ENCODE measurements around the gene GPATCH2L. TPM values are rescaled to one million over a fixed set of nuclear protein-coding genes. Genes with fewer than 3 reads are reported as not detected.

GPATCH2L gene
- total RNA-seq, 4 donors from 2014 or later: 47.1 to 67.1 (median 58.4) TPM

GRCh38 chr14:76219873-76220272 lies 68.2 kb downstream of the GPATCH2L start:
- TF ChIP-seq, protein P1, sequence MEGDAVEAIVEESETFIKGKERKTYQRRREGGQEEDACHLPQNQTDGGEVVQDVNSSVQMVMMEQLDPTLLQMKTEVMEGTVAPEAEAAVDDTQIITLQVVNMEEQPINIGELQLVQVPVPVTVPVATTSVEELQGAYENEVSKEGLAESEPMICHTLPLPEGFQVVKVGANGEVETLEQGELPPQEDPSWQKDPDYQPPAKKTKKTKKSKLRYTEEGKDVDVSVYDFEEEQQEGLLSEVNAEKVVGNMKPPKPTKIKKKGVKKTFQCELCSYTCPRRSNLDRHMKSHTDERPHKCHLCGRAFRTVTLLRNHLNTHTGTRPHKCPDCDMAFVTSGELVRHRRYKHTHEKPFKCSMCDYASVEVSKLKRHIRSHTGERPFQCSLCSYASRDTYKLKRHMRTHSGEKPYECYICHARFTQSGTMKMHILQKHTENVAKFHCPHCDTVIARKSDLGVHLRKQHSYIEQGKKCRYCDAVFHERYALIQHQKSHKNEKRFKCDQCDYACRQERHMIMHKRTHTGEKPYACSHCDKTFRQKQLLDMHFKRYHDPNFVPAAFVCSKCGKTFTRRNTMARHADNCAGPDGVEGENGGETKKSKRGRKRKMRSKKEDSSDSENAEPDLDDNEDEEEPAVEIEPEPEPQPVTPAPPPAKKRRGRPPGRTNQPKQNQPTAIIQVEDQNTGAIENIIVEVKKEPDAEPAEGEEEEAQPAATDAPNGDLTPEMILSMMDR (IDR thresholded peaks at IDR 0.05; ENCODE audit: low read depth): no peak

GRCh38 chr14:76227450-76228050 lies 75.8 kb downstream of the GPATCH2L start:
- TF ChIP-seq, protein P1 (IDR thresholded peaks at IDR 0.05; ENCODE audit: low read depth): no peak

DNA sequence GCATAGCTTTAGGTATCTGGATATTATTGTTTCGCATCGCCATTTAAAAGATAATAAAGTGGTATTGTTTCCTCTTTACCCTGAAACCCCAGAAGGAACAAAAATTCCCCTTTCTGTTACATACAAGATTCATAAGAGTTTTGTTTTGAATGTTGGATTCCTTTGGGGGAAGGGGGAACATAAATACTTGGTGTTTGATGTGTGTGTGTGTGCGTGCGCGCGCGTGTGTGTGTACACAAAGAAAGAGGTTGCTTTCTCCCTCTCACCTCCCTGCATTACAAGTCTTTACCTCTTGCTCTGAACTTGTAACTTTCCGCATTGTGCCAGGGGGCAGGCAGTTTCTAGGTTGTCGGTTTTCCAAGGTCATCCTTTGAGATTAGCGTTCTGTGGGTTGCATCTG lies 76.4 kb downstream of the GPATCH2L start:
- TF ChIP-seq, protein P1 (IDR thresholded peaks at IDR 0.05; ENCODE audit: low read depth): no peak

DNA sequence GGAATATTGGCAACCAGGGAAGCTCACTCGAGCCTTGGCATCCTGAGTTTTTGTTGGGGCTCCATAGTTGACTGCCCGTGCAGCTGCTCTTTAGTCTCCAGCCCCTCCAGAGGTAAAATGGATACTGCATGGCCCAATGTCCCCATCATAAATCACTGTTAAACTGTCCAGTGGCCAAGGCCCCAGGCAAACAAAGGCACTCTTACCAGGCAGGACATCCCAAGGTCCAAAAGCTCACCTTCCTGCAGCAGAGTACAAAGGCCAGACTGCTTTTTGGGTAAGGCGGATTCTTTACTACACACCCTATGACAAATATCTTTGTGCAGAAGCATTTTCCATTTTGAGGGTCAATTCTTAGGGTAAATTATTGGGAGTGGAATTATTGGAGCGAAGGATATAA lies 81.1 kb downstream of the GPATCH2L start:
- TF ChIP-seq, protein P1 (IDR thresholded peaks at IDR 0.05; ENCODE audit: low read depth): no peak

GRCh38 chr14:76235628-76236027 lies 83.9 kb downstream of the GPATCH2L start:
- TF ChIP-seq, protein P1 (IDR thresholded peaks at IDR 0.05; ENCODE audit: low read depth): no peak

DNA sequence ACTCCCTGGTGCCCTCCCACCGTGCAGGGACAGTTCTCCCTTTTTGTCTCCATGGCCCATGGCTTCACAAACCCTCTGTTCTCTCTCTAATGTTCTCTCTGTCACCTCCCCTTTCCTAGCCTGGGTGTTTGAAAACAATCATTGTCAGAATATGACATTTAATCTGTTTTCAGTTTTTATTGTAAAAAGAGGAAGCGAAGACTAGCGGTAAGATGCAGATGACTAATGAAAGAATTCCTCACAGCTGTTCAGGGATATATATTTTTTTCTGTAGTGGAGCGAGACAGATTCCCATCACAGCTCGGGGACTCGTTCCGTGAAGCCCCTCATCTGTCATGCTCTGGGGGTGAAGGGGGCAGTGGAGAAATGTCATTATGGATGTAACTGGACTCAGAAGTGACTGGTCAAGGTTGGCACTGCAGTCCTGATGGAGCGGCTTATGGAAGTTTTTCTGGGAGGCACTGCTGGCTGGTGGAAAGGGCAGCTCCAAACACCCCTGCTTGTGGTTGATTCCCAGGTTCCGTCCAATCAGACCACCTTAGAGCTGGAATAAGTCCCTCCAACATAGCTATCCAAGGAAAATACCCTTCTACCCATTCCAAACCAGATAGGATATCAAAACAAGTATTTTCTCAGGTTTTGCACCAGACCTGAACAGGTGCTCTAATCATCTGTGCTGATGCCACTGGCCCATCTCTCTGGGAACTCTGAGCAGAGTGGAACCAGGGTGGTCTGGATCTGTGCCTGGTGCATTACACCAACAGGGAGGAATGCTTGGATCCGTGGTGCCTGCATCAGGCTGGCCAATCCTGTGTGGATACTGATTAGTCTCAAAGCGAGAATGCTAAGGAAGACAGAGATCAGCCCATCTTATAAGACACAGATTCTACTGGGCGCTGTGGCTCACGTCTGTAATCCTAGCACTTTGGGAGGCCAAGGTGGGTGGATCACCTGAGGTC lies 84.7 kb downstream of the GPATCH2L start:
- TF ChIP-seq, protein P1 (IDR thresholded peaks at IDR 0.05; ENCODE audit: low read depth): no peak

GRCh38 chr14:76237349-76237990 lies 85.7 kb downstream of the GPATCH2L start:
- TF ChIP-seq, protein P1 (IDR thresholded peaks at IDR 0.05; ENCODE audit: low read depth): no peak
